GM21717 (cell line): ENCODE data around the gene NPHS2.
"Not testable (repeated sequence)": the region's sequence is repeated elsewhere in the genome, so short reads cannot be mapped to it uniquely, and the experiment has no call there.

Source experiments
- ATAC-seq: cut with Tn5 transposase; IDR thresholded peaks from one replicate; pipeline ENCODE4 v1.9.1; 2021; ENCODE audit warnings: mild to moderate bottlenecking, moderate library complexity; ENCODE audit not compliant: unreplicated experiment

Gene NPHS2

DNA sequence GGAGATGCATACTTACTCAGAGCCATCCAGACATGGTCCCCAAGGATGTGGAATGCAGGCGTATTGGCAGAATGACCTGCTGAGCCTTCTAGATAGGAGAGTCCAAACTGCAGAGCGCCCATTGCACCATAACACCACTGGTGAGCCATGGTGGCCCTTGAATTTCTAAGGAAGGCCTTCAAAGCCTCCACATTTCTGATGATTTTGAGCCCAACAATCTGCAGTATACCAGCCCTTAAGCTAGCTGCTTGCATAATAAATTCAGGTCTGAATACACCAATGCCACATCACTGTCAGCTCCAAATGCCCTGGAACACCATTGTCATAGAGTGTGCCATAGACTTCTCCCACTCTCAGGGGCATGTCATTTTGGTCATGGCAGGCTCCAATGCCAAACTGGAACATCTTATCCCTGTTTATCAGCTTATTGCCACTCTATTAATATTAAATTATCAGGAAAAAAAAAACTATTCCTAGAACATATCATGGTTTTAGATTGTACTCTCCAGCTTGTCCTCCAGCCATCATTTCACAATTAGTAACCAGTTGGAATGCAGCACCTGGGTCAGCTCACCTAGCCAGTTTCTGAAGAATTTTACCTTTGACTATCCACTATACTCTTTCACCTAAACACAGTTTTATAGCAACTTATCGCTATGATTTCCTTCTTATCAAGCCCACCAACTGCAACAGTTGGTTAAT, 26.9 kb downstream of the NPHS2 start:
- ATAC-seq = no peak

DNA sequence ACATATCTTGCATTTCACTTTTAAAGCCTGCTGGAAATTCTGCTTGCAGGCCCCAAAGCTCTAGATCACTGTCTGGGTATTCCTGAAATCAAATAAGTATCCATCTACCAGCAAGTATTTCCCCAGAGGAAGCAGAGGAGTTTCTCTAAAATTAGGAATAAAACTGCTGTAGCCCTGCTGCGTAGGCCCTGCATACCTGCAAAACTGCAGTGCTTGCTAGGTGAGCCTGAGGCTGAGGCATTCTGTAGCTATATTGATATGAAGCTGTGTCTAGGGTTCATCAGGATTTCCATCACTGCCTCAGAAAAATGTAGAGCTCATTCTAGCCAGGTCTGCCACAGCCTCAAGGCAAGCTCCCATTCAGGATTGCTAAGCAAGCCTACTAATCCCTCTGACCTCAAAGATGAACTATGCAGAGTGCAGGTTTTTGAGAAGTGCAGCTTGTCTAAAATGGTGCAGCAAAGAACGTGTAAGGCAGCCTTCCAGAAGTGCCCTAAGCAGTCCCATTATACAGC, 28.7 kb downstream of the NPHS2 start:
- no peak for ATAC-seq

DNA sequence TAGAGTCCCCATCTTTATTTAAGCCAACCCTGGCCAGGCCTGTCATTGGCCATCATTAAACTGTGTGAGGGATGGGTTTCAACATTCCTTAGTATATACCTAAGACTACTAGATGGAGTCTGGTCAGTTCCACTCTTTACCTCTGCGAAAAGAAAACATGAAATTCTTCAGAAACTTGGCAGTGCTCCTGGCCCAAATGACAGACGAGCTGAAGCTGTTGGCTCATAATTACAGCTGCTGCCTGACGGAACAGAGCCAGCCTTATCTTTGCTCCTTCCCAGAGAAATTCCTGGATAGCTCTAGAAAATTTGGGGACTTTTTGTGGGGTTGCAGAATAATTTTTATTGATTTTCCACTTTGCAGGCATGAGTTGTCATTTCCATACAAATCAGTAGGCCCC, 30.4 kb downstream of the NPHS2 start:
- no peak for ATAC-seq

DNA sequence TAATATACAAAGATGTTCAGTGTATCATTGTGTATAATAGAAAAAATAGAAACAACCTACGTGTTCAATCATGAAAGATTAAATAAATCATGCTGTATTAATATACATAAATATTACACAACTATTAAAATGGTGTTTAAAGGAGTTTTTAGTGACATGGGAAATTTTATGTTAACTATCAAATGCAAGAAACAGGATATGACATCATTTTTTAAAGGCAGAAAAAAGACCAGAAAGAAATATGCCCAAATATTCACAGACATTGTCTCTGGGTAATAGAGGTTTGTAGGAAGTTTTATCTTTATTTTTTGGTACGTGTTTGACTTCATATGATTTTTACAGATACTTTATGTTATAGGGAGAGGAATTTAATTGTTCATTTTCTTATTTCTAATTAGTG, 34.0 kb downstream of the NPHS2 start:
- no peak for ATAC-seq

DNA sequence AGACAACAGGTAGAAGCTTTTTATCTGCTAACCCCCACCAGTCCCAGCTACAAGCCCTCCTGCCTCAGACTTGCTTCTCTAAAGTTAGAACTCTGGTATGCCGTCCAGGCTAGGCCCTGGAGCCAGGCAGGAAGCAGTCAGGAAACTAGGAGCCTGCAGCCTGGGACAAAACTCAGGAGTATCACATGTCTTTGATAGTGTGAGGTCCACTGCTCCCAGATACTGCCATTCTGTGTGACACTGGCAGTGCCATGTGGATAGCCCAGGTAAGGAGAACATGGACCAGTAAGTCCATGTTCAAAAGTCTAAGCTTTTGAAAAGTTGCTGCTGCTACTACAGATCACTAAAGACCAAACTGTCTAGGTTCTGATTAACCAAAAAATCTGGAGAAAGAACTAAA, 45.4 kb downstream of the NPHS2 start:
- no peak for ATAC-seq

DNA sequence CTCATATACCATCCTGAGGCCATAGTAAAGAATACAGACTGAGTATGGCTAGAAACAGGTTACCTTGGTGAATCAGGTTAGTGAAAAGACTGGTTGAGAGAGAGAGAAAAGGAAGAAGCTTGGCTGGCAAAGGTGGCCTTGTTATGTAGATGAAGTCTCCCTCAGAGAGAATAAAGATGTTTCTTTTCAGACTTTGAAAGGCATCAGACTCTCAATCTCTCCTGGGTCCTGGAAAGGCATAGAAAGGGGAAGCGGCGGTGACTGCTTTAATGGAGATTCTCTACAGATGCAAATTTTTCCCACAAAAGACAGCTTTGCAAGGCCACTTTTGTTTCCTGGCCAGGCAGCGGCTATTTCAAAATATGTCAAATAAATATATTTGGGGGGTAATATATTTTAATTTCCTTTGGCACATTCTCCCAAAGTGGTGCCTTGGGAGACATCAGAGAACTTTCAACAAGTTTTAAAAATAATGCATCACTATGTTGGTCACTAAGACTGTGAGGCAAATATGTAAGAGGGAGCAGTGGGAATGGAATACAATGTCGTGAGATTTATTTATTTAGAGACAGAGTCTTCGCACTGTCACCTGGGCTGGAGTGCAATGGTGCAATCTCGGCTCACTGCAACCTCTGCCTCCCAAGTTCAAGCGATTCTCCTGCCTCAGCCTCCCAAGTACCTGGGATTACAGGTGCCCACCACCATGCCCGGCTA, 46.1 kb downstream of the NPHS2 start:
- no peak for ATAC-seq

DNA sequence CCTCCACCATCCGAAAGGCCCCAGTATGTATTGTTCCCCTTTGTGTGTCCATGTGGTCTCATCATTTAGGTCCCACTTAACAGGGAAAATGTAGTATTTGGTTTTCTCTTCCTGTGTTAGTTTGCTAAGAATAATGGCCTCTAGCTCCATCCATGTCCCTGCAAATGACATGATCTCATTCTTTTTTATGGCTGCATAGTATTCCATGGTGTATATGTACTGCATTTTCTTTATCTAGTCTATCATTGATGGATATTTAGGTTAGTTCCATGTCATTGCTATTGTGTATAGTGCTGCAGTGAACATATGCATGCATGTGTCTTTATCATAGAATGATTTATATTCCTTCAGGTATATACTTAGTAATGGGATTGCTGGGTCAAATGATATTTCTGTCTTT, 57.2 kb downstream of the NPHS2 start:
- not testable (repeated sequence) for ATAC-seq

DNA sequence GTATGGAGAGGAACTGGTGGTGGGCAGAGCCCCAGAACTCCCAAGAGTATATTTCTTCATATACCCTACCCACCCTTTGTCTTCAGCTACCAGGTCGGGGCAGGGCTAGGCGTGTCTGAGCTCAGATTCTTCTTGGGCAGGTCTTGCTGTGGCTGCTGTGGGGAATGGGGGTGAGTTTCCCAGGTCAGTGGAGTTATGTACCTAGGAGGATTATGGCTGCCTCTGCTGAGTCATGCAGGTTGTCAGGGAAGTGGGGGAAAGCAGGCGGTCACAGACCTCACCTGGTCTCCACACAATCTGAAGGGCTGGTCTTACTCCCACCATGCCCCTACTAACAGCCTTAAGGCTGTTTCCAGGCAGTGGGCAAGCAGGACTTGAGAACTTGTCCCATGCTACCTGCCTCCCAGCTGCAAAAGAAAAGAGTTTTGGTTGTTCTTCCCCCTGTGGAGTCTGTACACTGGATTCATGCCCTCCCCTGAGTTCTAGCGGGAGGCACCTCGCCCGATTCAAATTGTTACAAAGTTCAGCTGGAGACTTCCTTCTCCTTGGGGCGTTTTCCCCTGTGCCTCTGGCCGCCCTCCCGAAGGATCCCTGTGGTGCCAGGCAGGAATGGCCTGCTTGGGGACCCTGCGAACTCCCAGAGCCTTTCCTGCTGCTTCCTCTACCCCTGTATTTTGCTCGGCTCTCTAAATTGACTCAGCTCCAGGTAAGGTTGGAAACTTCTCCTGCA, 58.6 kb downstream of the NPHS2 start:
- ATAC-seq = no peak

DNA sequence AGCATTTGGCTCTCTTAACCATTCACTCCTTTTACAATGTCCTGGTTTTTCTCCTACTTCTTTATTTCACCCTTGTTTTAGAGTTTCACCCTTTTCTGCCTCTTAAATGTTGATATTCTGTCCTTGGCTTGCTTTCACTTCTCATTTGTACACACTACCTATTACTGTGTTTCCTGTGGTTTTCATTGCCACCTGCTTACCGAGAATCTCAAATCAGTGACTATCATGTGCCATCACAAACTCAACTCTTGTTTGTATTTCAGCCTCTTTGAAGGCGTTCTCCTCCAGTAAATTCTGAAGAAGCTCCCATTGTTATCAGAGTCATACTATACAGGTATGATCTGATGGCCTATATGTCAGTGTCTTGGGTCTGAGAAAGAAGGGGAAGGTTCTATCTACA, 65.7 kb downstream of the NPHS2 start:
- ATAC-seq = peak; percentile 91

DNA sequence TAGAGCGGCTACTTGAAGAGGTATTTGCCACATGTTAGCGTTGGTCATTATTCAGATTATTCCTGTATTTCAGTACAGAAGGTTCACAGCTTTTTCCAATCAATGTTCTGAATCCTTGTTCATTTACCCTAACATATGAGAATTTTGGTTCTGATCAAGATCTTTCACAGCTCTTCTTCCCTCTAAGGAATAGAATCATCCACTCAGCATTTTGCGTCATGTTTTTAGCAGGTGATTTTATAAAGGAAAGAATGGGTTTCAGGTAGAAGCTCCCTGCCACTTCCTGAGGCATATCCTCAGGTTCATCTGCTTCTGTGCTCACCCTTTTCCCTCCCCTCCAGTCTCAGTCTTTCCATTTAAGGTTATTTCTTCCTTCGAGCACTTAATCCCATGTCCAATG, 66.4 kb downstream of the NPHS2 start:
- ATAC-seq = no peak

DNA sequence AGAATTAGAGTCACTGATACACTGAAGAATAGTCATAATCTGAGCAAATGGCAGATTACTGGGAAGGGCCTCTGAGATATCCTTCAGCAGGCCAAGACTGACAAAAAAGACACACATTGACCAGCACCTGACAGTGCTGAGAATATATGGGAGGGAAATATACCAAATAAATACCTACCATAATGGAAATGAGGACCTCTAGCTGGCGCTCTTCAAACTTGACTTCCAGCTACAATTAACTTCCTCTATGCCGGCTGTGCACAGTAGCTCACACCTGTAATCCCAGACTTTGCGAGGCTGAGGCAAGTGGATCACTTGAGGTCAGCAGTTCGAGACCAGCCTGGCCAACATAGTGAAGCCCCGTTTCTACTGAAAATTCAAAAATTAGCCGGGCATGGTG, 69.5 kb downstream of the NPHS2 start:
- ATAC-seq = no peak
